HG02678 (cell line): ENCODE measurements around the gene BRD4.
"Not testable (repeated sequence)": the region's sequence is repeated elsewhere in the genome, so short reads cannot be mapped to it uniquely, and the experiment has no call there.

Experiments
- ATAC-seq: cut with Tn5 transposase; IDR thresholded peaks from one replicate; pipeline ENCODE4 v1.9.1; 2021; ENCODE audit warnings: mild to moderate bottlenecking, moderate library complexity; ENCODE audit not compliant: unreplicated experiment

BRD4 gene

DNA sequence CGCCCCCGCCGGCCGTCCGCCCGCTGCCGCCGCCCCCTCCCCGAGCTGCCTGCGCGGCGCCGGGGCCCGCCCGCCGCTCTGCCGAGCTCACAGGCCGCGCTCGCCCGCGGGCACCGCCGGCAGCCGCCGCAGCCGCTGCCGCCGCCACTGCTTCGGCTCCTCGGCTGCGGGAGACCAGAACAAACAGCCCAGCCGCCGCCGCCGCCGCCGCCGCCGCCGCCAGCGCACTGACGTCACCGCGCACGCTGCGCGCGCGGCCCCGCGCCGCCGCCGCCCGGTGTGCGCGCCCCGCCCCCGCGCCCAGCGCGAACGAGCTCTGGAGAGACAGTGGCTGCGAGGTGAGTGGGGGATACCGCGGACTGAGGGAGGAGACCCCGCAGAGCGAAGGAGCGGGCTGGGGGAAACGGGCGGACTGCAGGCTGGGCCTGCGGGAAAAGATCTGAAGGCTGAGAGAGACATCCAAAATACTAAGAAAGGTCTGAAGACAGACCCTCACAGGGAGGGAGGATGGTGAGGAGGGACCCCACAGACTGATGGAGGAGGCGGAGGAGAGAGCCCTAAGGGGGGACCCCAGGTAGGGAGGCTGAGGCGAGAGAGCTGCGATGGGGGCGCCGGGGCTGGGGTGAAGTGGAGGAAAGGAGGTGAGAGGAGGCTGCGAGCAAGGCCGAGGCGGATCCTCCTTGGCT lies at the start of gene BRD4:
TSS of gene BRD4 (minus strand) at position 229 of the 686 bp plus-strand sequence. CDS start 59,440 bp downstream, outside the sequence.
- peak; percentile 59 for ATAC-seq

DNA sequence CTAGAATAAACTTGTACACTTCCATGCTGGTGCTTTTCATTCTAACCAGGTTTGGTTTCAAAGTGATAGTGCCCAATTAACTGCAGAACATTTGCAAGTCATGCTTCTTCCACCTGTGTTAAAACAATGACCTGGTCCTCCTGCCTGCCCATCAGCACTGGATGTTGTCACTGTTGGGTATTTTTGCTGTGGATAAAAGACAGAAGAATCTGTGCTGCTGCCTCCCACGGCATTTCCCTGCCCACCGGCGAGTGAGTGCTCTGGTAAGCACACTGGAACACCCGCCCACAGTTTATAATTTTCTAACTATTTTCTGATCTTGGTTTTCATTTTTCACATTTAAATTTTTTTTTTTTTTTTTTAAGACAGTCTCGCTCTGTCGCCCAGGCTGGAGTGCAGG lies 49.5 kb upstream of the BRD4 start:
- no peak for ATAC-seq

- no peak for ATAC-seq
Observed at GRCh38 chr19:15381429-15381828, 49.1 kb upstream of the BRD4 start.

DNA sequence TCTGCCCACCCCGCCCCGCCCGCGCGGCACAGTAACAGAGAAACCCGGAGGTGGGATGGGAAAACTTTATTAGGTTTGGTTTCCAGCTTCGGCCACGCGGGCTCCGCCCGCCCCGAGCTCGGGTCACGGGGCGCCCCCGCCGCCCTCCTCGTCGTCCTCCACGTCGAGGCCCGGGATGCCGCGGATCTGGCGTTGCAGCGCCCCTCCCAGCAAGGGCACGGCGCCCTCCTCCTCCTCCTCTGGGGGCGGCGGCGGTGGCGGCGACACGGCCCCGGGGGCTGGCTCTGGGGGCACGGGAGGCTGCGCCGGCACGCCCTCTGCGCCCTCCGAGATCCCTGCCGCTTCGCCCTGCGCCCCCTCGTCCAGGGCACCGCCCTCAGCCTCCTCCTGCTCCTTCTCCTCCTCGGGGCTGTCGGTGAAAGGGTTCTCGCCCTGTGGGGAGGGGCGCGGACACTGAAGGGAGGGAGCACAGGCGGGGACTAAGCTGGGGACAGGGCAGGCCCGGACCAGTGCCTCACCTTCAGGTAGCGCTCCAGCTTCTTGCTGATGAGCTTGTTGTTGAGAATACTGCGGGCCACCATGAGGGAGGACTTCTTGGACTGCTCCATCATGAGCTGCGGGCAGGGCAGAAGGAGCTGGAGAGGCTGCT lies 47.8 kb upstream of the BRD4 start:
- peak; percentile 20 for ATAC-seq

DNA sequence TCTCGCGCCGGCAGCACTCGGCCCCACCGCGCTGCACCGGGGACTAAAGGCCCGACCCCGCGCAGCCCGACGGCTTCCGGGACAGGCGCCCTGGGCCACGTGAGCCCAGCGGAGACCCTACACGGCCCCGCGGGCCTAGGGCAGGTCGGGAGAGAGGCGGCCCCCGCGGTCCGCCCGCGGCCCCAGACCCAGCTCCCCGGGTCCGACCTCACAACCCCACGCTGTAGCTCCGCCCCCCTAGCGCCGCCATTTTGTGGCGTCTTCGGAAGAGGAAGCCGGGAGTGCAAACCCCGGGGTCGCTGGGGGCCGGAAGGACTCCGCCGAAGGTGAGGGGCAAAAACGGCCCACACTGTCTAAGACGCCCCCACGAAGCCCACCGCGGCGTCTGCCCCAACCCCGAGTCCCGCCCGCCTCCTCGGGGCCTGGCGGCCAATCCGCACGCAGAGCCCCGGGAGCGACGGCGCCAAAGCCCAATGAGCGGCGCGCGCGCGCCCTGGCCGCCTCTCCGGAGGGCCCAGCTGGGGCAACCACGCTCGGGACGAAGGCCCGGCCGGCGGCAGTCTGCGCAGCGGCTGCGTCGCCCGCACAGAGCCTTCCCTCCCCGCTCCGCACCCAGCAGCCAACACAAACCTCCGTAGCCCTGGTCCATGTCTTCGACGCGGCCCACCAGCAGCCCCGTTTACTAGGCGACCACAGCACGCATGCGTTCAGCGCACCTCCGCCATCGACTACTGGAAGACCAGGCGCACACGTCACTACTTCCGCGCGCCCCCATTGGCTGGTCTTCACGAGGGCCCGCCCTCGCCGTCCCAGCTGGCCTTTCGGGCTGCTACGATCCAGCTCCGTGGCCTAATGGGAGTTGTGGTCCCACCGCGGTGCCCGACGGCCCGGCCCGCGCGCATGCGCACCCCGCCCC lies 47.0 kb upstream of the BRD4 start, which contains the start of gene AKAP8:
TSS of gene AKAP8 (minus strand) at position 705 of the 916 bp plus-strand sequence. CDS start at position 649, 56 bp downstream.
- peak; percentile 86 for ATAC-seq

- no peak for ATAC-seq
Observed at GRCh38 chr19:15378534-15379082, 46.3 kb upstream of the BRD4 start.

GRCh38 chr19:15374796-15375440 lies 42.6 kb upstream of the BRD4 start:
- ATAC-seq, result no peak

DNA sequence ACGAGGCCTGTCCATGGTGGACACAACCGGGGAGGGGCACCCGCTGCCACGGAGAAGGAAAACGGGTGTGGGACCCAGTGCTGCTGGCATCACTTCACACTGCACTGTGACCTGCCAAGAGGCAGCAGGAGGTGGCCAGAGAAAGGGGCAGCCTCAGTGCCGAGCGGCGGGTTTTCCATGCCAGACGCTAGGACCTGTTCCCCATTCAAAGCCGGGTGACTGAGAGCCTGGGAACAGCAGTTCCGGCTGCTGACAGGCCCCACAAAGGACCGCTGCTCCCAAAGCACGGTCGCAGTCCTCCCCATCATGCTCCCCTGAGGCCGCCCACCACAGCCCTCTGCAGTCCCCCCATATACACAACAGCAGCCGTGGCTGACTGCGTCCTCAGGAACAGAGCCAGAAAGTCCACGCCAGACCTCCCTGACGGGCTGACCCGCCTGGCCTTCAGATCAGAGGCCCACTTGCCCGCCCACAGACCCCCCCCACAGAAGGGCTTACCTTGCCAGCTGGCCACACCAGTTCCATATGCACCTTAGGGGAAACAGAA lies 41.8 kb upstream of the BRD4 start:
- no peak for ATAC-seq

DNA sequence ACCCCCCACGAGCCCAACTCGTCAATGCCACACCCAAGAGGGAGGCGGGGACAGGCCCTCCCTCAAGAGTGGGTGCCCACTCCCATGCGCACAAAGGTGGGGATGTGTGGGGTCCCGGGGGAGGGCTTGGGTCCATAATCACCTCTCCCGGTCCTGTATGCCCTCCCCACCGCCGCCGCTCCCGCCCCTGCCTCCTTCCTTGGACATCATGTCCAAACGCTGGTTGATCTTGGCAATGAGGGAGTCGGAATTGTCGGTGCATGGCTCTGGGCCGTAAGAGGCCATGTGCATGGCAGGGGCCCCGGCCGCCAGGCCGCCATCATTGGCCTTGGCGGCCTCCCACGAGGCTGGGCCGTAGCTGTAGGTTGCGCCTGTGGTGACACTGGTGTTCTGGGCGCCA lies 41.3 kb upstream of the BRD4 start:
- no peak for ATAC-seq

GRCh38 chr19:15372891-15373301 lies 40.6 kb upstream of the BRD4 start:
- no peak for ATAC-seq

- ATAC-seq, result no peak
Observed at GRCh38 chr19:15372470-15372869, 40.1 kb upstream of the BRD4 start.

DNA sequence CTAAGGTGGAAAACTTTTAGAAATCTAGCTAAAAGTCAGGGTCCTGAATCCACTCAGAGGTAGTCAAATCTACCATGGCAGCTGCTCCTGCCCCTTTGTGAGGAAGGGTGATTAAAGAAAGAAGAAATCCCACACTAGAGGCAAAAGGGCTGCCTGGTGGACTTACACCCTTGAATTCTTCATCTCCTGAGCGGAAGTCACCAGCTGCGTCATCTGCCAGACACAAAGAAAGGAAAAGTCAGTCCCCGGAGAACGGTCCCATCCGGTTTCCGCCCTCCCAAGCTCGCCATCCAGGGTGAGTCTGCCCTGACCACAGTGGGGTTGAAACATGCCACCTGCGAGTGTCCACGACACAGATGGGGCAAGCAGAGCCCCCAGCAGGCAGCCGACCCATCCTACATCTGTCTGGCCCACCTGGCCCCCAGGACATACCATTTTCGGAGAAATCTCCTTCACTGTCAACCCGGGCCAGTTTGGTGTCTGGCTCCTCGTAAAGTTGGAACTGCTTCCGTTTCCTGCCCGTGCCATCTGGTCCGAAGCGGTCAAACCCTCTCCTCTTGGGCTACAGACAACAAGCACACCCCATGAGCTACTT lies 39.5 kb upstream of the BRD4 start:
- no peak for ATAC-seq

DNA sequence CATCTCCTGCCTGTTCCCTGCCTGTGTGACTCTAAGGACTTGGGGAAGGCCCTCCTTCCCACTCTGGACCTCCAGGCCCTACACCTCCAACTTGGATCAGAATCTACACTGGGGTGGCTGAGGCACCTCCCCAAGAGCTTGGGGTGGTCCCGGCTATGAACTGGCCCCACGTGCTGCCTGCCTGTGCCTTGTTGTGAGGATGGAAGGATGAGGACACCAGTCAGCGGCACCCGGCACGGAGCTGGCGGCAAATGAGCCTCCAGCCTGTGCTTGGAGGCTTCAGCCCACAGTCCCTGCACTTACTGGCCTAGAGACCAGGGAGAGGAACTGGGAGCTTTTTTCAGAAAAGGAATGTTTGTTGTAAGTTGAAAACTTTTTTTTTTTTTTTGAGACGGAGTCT lies 38.8 kb upstream of the BRD4 start:
- ATAC-seq, result no peak

DNA sequence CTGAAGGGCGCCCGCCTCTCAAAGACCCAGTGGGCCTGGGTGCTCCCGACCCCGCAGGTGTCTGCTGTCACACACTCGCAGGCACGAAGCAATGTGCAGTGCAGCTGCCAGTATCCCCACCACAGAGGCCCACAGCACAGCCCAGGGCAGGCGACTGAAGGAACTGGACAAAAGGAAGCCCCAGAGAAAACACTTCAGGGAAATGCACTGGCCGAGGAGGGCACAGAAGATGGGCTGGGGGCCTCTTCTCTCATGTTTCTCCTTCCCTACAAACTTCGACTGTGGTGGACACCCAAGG lies 37.2 kb upstream of the BRD4 start:
- no peak for ATAC-seq

GRCh38 chr19:15368798-15369593 lies 36.7 kb upstream of the BRD4 start:
- ATAC-seq, result no peak

- ATAC-seq, result no peak
Observed at GRCh38 chr19:15368051-15368632, 35.8 kb upstream of the BRD4 start.

- no peak for ATAC-seq
Observed at GRCh38 chr19:15367439-15367838, 35.1 kb upstream of the BRD4 start.

DNA sequence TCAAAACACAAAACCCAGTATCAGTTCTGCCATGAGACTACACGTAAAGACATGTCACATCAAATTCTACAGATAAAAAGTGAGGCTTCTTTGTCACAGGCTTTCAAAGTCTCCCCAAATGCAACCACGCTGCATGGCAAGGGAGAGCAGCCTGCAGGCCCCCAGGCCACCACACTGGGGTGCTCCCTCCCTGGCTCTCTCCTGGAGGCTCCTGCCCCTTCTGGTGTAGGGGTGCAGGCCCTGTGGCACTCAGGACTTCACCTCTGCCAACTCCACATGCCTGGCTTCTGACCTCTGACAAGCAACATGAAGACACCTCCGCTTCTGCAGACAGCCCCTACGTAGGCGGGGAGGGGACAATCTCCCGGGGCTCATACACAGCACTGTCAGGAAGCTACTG lies 32.9 kb upstream of the BRD4 start:
- no peak for ATAC-seq

- not testable (repeated sequence) for ATAC-seq
Observed at GRCh38 chr19:15363791-15364190, 31.5 kb upstream of the BRD4 start.
